Prostate gland (tissue), 2 donors: ENCODE measurements around the gene ACAD10. TPM values are rescaled to one million over a fixed set of nuclear protein-coding genes. Genes with fewer than 3 reads are reported as not detected.
A peak's percentile ranks its signal among the peaks of the same experiment; 100 is the strongest.
"Not testable (repeated sequence)": the region's sequence is repeated elsewhere in the genome, so short reads cannot be mapped to it uniquely, and the experiment has no call there.

Experiments used
- DNase-seq: peaks from one replicate; pipeline ENCODE4 v3.0.0-alpha.2; 2019; ENCODE audit warnings: low spot score
- H3K27ac ChIP-seq, 2 donors: fragments of 200-600 bp; sonication (generic); 2 replicates each; pipeline ENCODE4 v1.5.1; 2017 to 2019
- H3K27me3 ChIP-seq: fragments of 200-600 bp; sonication (generic); replicated peaks from 2 replicates; pipeline ENCODE4 v1.5.1; 2019; ENCODE audit not compliant: insufficient read depth
- H3K36me3 ChIP-seq, 2 donors: fragments of 200-600 bp; sonication (generic); 1 replicate in 1 of 2; 2 replicates in 1 of 2; pipeline versions ENCODE4 v1.5.1 to v1.8.1; 2017 to 2019
- H3K4me1 ChIP-seq: fragments of 200-600 bp; sonication (generic); replicated peaks from 2 replicates; pipeline ENCODE4 v1.5.1; 2019
- H3K4me3 ChIP-seq, 2 donors: fragments of 200-600 bp; sonication (generic); 2 replicates each; pipeline ENCODE4 v1.5.1; 2017 to 2019
- H3K9me3 ChIP-seq: fragments of 200-600 bp; sonication (generic); 2 replicates; pipeline ENCODE4 v1.5.1; 2017
- CTCF ChIP-seq, 4 experiments: fragments of 200-600 bp in 2 of 4; fragments of 450-650 bp in 2 of 4; sonication (generic) in 2 of 4; IDR thresholded peaks; 1 replicate in 3 of 4; 2 replicates in 1 of 4; pipeline ENCODE4 v1.5.1; 2016 to 2019; ENCODE audit warnings: antibody characterized with exemption in 4 of 4, mild to moderate bottlenecking in 2 of 4, moderate library complexity in 2 of 4
- POLR2A ChIP-seq: fragments of 450-650 bp; IDR thresholded peaks from one replicate; pipeline ENCODE4 v1.6.1; 2016; ENCODE audit warnings: antibody characterized with exemption, mild to moderate bottlenecking
- POLR2AphosphoS5 ChIP-seq: sonication (generic); formaldehyde crosslinking; IDR thresholded peaks from one replicate; pipeline ENCODE4 v1.6.1; 2017; ENCODE audit warnings: antibody characterized with exemption
- WGBS: methylation state at CpG from one replicate; pipeline ENCODE4 v1.1.5; 2018; 5-methylcytosine and 5-hydroxymethylcytosine counted together
- intact Hi-C: fragments of 100-400 bp; cut with DNase I; formaldehyde crosslinking; loops from one replicate; pipeline ENCODE4 v1.14.2; 2022
- total RNA-seq, 2 donors: library from RNA; depleted of rRNA; stranded (reverse); fragments of >200 nt; gene quantifications; one replicate each; pipeline ENCODE4 v1.1.0, GENCODE V29; 2016

The ACAD10 gene
- total RNA-seq, 2 donors from 2014 or later, result 36.8 to 37.5 TPM

GRCh38 chr12:111642681-111643426 is 43.0 kb upstream of the ACAD10 start:
- peaks cover 6% of the 10 kb centered on the region for H3K4me1 ChIP-seq
- no peak for DNase-seq
- H3K27ac ChIP-seq, result peak overlapping the region; percentile 45 to 67
- no peaks in the 10 kb centered on the region for H3K27me3 ChIP-seq
- H3K4me3 ChIP-seq, result no peak overlapping the region
- no peaks in the 10 kb centered on the region for H3K9me3 ChIP-seq
- no peak for TF ChIP-seq POLR2A
- TF ChIP-seq CTCF (IDR thresholded peaks at IDR 0.05), result peak in 2 of 4 experiments; percentile 15 to 19
- 30% methylated on average over 4 of the region's 4 CpGs for WGBS
- intact Hi-C loops, result loop anchor here (5.0 kb wide), 1 partner anchor 46 kb away; the partner anchor contains the start of gene ATXN2
- H3K36me3 ChIP-seq, result no peaks in the 10 kb centered on the region

GRCh38 chr12:111643427-111643826 is 42.4 kb upstream of the ACAD10 start:
- intact Hi-C loops, result loop anchor here (5.0 kb wide), 1 partner anchor 46 kb away; the partner anchor contains the start of gene ATXN2
- H3K27me3 ChIP-seq, result no peaks in the 10 kb centered on the region

GRCh38 chr12:111645433-111645832 is 40.4 kb upstream of the ACAD10 start:
- Histone ChIP-seq H3K4me3 (no peak overlapping the region), H3K36me3 (peaks cover 6 to 9% of the 10 kb centered on the region in 2 donors), H3K27ac (no peak overlapping the region), H3K27me3 (no peaks in the 10 kb centered on the region), H3K4me1 (peaks cover 6% of the 10 kb centered on the region), H3K9me3 (no peaks in the 10 kb centered on the region)
- 62% methylated on average over 5 of the region's 5 CpGs for WGBS
- no peak for TF ChIP-seq POLR2AphosphoS5
- no peak for TF ChIP-seq CTCF (IDR thresholded peaks at IDR 0.05)
- no peak for TF ChIP-seq POLR2A
- intact Hi-C loops, result no loop called here
- no peak for DNase-seq

More at GRCh38 chr12:111643427-111643826, 42.4 kb upstream of the ACAD10 start:
- 18% methylated on average over 3 of the region's 3 CpGs for WGBS
- Histone ChIP-seq H3K27ac (peak overlapping the region; percentile 45 to 67), H3K4me3 (no peak overlapping the region), H3K9me3 (no peaks in the 10 kb centered on the region), H3K4me1 (peaks cover 6% of the 10 kb centered on the region), H3K36me3 (no peaks in the 10 kb centered on the region)
- DNase-seq, result peak; percentile 70
- peak; percentile 81 for TF ChIP-seq POLR2AphosphoS5
- no peak for TF ChIP-seq CTCF (IDR thresholded peaks at IDR 0.05)
- no peak for TF ChIP-seq POLR2A

GRCh38 chr12:111650912-111651311 is 34.9 kb upstream of the ACAD10 start:
- no peaks in the 10 kb centered on the region for H3K27me3 ChIP-seq
- peaks cover 11 to 12% of the 10 kb centered on the region in 2 donors for H3K36me3 ChIP-seq
- TF ChIP-seq CTCF (IDR thresholded peaks at IDR 0.05), result no peak
- TF ChIP-seq POLR2A, result no peak
- TF ChIP-seq POLR2AphosphoS5, result no peak
- no peaks in the 10 kb centered on the region for H3K4me1 ChIP-seq
- intact Hi-C loops, result no loop called here
- no peak overlapping the region for H3K4me3 ChIP-seq
- no peaks in the 10 kb centered on the region for H3K9me3 ChIP-seq
- no peak for DNase-seq
- H3K27ac ChIP-seq, result no peak overlapping the region
- 93% methylated on average over 7 of the region's 7 CpGs for WGBS

GRCh38 chr12:111652530-111652929 is 33.3 kb upstream of the ACAD10 start:
- not testable (repeated sequence) for H3K27ac ChIP-seq

More at GRCh38 chr12:111652530-111652929, 33.3 kb upstream of the ACAD10 start:
- H3K4me3 ChIP-seq, intact Hi-C loops, DNase-seq, H3K9me3 ChIP-seq, H3K4me1 ChIP-seq, H3K27me3 ChIP-seq: not testable (repeated sequence)
- H3K36me3 ChIP-seq, result peaks cover 11 to 14% of the 10 kb centered on the region in 2 donors
- 95% methylated on average over 9 of the region's 9 CpGs for WGBS
